ENCODE measurements around the gene NMU. TPM values are rescaled to one million over a fixed set of nuclear protein-coding genes. Genes with fewer than 3 reads are reported as not detected.

NMU gene
- total RNA-seq, 2 experiments from 2014 or later, result 0.30 TPM; not detected in 1

DNA sequence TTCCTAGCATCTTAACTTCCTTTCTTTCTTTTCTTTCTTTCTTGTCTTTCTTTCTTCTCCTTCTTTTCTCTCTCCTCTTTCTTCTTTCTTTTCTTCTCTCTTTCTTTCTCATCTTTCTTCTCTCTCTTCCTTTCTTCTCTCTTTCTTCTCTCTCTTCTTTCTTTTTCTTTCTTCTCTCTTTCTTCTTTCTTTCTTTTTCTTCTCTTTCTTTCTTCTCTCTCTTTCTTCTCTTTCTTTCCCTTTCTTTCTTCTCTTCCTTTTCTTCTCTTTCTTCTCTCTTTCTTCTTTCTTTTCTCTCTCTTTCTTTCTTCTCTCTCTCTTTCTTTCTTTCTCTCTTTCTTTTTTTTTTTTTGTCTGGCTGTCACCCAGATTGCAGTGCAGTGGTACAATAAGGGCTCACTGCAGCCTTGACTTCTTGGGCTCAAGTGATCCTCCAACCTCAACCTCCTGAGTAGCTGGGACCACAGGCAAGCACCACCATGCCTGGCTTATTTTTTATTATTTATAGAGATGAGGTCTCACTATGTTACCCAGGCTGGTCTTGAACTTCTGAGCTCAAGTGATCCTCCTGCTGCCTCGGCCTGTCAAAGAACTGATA lies 17.5 kb downstream of the NMU start:
- Mint-ChIP-seq H3K9me3 (ENCODE audit: low read depth) (no peaks in the 10 kb centered on the region), H3K27ac (no peak overlapping the region), H3K27me3 (peaks cover 5% of the 10 kb centered on the region), H3K36me3 (ENCODE audit: low read depth) (no peaks in the 10 kb centered on the region), H3K4me3 (no peak overlapping the region), H3K4me1 (no peaks in the 10 kb centered on the region)
- no peak for ATAC-seq
- POLR2A ChIA-PET, result no interaction called here
- intact Hi-C loops (cut with DNase I, micrococcal nuclease), result no loop called here
- CTCF ChIA-PET, result interaction anchor here (0.7 kb wide), 1 partner anchor 17 kb away, joined by 3 read pairs; no protein-coding TSS in a partner anchor
- no peak for DNase-seq

DNA sequence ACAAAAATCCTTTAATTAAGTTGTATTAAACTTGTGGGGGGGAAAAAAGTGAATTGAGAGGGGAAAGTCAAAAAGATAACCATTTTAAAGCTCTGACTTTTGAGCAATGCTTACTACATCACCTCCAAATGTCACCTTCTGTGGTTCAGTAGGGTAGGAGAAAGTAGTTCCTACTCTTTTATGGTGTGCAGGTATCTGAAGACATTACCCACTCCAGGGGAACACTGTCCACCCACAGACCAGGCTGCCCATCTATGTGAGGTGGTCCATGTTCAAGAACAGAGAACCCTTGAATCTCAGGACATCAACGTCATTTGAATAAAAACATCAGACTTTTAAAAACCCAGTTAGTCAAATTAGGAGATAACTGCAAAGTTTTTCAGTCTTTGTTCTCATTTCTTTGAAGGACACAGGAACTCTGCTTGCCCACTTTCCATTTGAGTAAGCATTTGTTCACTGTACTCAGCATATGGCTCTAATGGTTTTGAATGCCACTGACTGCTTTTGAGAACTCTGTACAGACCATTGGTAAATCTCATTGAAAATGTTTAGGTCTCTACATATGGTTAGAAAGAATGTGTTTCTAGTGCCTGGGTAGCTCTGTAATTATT lies 18.4 kb downstream of the NMU start:
- peaks cover 5% of the 10 kb centered on the region for H3K27me3 Mint-ChIP-seq
- DNase-seq, result no peak
- no peaks in the 10 kb centered on the region for H3K9me3 Mint-ChIP-seq (ENCODE audit: low read depth)
- H3K4me1 Mint-ChIP-seq, result no peaks in the 10 kb centered on the region
- CTCF ChIA-PET, result interaction anchor here (0.7 kb wide), 1 partner anchor 17 kb away, joined by 3 read pairs; no protein-coding TSS in a partner anchor
- H3K27ac Mint-ChIP-seq, result no peak overlapping the region
- intact Hi-C loops (cut with DNase I, micrococcal nuclease), result no loop called here
- POLR2A ChIA-PET, result no interaction called here
- no peaks in the 10 kb centered on the region for H3K36me3 Mint-ChIP-seq (ENCODE audit: low read depth)
- ATAC-seq, result no peak
- no peak overlapping the region for H3K4me3 Mint-ChIP-seq

DNA sequence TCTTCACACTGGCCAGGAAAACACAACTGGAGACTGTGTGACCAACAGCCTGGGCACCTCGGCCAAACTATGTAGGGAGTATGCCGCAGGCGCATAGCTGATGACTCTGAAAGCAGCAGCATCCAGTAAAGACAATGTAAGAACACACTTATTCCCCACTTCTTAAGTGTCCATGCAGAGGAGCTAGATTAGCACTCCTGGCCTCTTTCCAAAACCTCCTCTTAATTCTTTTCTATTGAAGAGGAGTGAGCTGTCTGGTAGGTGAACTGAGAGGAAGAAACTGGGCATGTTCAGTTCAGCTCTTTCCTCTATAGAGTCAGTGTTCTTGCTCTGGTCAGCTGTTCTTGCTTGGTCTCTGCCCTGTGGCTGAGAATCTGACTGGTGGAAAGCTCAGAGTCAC lies 21.1 kb downstream of the NMU start:
- DNase-seq (no peak), ATAC-seq (no peak)
- Mint-ChIP-seq H3K36me3 (ENCODE audit: low read depth) (no peaks in the 10 kb centered on the region), H3K4me3 (no peak overlapping the region), H3K27ac (no peak overlapping the region), H3K27me3 (peaks cover 5% of the 10 kb centered on the region), H3K9me3 (ENCODE audit: low read depth) (no peaks in the 10 kb centered on the region), H3K4me1 (no peaks in the 10 kb centered on the region)
- intact Hi-C loops (cut with DNase I, micrococcal nuclease), result no loop called here
- POLR2A ChIA-PET, result no interaction called here
- CTCF ChIA-PET, result no interaction called here

GRCh38 chr4:55613621-55614020 lies 22.5 kb downstream of the NMU start:
- Mint-ChIP-seq H3K4me1 (no peaks in the 10 kb centered on the region), H3K36me3 (ENCODE audit: low read depth) (no peaks in the 10 kb centered on the region), H3K27ac (no peak overlapping the region), H3K9me3 (ENCODE audit: low read depth) (no peaks in the 10 kb centered on the region), H3K4me3 (no peak overlapping the region), H3K27me3 (peaks cover 4% of the 10 kb centered on the region)
- intact Hi-C loops (cut with DNase I, micrococcal nuclease), result no loop called here
- DNase-seq (no peak), ATAC-seq (no peak)
- ChIA-PET CTCF (no interaction called here), POLR2A (no interaction called here)

GRCh38 chr4:55612341-55612740 lies 23.8 kb downstream of the NMU start:
- CTCF ChIA-PET, result interaction anchor here (0.6 kb wide), 1 partner anchor 1998 kb away, joined by 3 read pairs; no protein-coding TSS in a partner anchor
- no peak for ATAC-seq
- Mint-ChIP-seq H3K9me3 (ENCODE audit: low read depth) (no peaks in the 10 kb centered on the region), H3K27me3 (no peaks in the 10 kb centered on the region), H3K36me3 (ENCODE audit: low read depth) (no peaks in the 10 kb centered on the region), H3K4me1 (no peaks in the 10 kb centered on the region), H3K27ac (no peak overlapping the region), H3K4me3 (no peak overlapping the region)
- POLR2A ChIA-PET, result no interaction called here
- intact Hi-C loops (cut with DNase I, micrococcal nuclease), result no loop called here
- no peak for DNase-seq

GRCh38 chr4:55611358-55612059 lies 24.6 kb downstream of the NMU start:
- H3K27me3 Mint-ChIP-seq, result no peaks in the 10 kb centered on the region
- POLR2A ChIA-PET, result no interaction called here
- CTCF ChIA-PET, result no interaction called here
- DNase-seq, result no peak
- H3K4me3 Mint-ChIP-seq, result no peak overlapping the region
- no peaks in the 10 kb centered on the region for H3K9me3 Mint-ChIP-seq (ENCODE audit: low read depth)
- H3K4me1 Mint-ChIP-seq, result no peaks in the 10 kb centered on the region
- no peaks in the 10 kb centered on the region for H3K36me3 Mint-ChIP-seq (ENCODE audit: low read depth)
- no peak overlapping the region for H3K27ac Mint-ChIP-seq
- no peak for ATAC-seq
- intact Hi-C loops (cut with DNase I, micrococcal nuclease), result no loop called here

DNA sequence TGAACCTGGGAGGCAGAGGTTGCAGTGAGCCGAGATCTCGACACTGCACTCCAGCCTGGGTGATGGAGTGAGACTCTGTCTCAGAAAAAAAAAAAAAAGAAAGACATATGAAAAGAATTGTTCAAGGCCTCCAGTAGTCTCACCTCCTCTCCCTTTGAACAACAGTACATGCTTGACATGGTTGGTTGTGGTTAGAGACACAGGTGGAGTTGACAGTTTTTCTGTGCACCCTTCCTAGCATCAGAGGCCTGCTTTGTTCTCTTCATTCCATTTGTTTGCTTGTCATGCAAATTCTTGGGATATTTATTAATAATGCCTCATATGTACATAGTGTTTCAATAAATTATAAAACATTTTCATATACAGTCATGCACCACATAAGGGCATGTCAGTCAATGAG lies 25.7 kb downstream of the NMU start:
- ChIA-PET CTCF (no interaction called here), POLR2A (no interaction called here)
- Mint-ChIP-seq H3K9me3 (ENCODE audit: low read depth) (no peaks in the 10 kb centered on the region), H3K4me3 (no peak overlapping the region), H3K27ac (no peak overlapping the region), H3K4me1 (no peaks in the 10 kb centered on the region), H3K36me3 (ENCODE audit: low read depth) (no peaks in the 10 kb centered on the region), H3K27me3 (no peaks in the 10 kb centered on the region)
- DNase-seq, result no peak
- intact Hi-C loops (cut with DNase I, micrococcal nuclease), result no loop called here
- ATAC-seq, result no peak

DNA sequence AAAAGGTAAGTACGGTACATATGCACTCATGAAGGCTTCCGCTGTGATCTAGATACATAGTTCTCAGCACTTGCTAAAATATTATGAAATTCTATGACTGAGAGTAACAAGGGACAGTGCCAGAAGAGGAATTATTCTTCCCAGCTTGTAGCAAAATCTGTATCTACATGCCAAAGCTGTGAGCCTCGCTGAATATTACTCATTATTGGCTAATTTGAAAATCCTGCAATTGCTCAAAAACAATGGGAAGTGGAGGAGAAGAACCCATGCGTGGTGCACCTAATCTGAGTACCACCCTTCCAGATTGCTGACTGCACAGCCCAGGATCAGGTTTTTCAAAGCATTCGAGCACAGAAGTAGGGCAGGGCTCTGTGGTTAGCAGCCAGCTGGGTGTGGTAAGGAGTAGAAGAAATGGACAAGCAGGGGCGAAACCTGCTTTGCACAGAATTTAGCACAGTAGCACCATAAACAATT lies 26.7 kb downstream of the NMU start:
- ATAC-seq (no peak), DNase-seq (no peak)
- intact Hi-C loops (cut with DNase I, micrococcal nuclease), result no loop called here
- Mint-ChIP-seq H3K27me3 (peaks cover 3% of the 10 kb centered on the region), H3K27ac (no peak overlapping the region), H3K9me3 (ENCODE audit: low read depth) (no peaks in the 10 kb centered on the region), H3K4me3 (no peak overlapping the region), H3K4me1 (no peaks in the 10 kb centered on the region), H3K36me3 (ENCODE audit: low read depth) (no peaks in the 10 kb centered on the region)
- CTCF ChIA-PET, result interaction anchor here (1.3 kb wide), 1 partner anchor 13 kb away, joined by 3 read pairs; no protein-coding TSS in a partner anchor
- POLR2A ChIA-PET, result no interaction called here

DNA sequence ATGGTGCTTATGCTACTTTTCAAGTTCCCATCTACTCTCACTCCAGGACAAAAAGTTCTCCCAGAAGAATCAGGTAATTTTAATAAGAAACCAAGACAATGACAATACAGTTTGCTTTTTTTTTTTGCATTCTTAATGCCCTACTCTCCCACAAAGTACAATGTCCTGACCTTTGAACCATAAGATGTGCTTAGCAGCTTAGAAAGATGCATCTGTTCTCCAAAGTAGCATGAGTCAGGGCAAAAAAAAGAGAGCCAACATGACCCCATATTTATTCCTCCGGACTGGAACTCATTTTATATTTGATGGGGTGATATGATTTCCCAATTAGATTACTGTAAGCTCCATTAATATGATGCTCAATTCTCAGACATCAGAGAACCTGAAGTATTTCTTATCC lies 27.5 kb downstream of the NMU start:
- intact Hi-C loops (cut with DNase I, micrococcal nuclease), result no loop called here
- Mint-ChIP-seq H3K9me3 (ENCODE audit: low read depth) (no peaks in the 10 kb centered on the region), H3K36me3 (ENCODE audit: low read depth) (no peaks in the 10 kb centered on the region), H3K27me3 (peaks cover 3% of the 10 kb centered on the region), H3K27ac (no peak overlapping the region), H3K4me3 (no peak overlapping the region), H3K4me1 (no peaks in the 10 kb centered on the region)
- ChIA-PET POLR2A (no interaction called here), CTCF (interaction anchor here (1.3 kb wide), 1 partner anchor 12 kb away, joined by 3 read pairs; no protein-coding TSS in a partner anchor)
- DNase-seq (no peak), ATAC-seq (no peak)

- H3K4me1 Mint-ChIP-seq, result no peaks in the 10 kb centered on the region
Observed at GRCh38 chr4:55604996-55605395, 31.1 kb downstream of the NMU start.

GRCh38 chr4:55600640-55601039 lies 35.5 kb downstream of the NMU start:
- ChIA-PET CTCF (no interaction called here), POLR2A (no interaction called here)
- ATAC-seq, result no peak
- peaks cover 3% of the 10 kb centered on the region for H3K27me3 Mint-ChIP-seq
- intact Hi-C loops (cut with DNase I, micrococcal nuclease), result no loop called here
- no peak overlapping the region for H3K4me3 Mint-ChIP-seq
- DNase-seq, result no peak
- H3K9me3 Mint-ChIP-seq (ENCODE audit: low read depth), result no peaks in the 10 kb centered on the region
- no peaks in the 10 kb centered on the region for H3K4me1 Mint-ChIP-seq
- no peak overlapping the region for H3K27ac Mint-ChIP-seq
- no peaks in the 10 kb centered on the region for H3K36me3 Mint-ChIP-seq (ENCODE audit: low read depth)

More at GRCh38 chr4:55604996-55605395, 31.1 kb downstream of the NMU start:
- no peaks in the 10 kb centered on the region for H3K9me3 Mint-ChIP-seq (ENCODE audit: low read depth)
- no peak overlapping the region for H3K4me3 Mint-ChIP-seq
- CTCF ChIA-PET, result interaction anchor here (0.5 kb wide), 1 partner anchor 52 kb away, joined by 3 read pairs; no protein-coding TSS in a partner anchor
- intact Hi-C loops (cut with DNase I, micrococcal nuclease), result no loop called here
- H3K27ac Mint-ChIP-seq, result no peak overlapping the region
- DNase-seq, result no peak
- H3K27me3 Mint-ChIP-seq, result peaks cover 3% of the 10 kb centered on the region
- no peaks in the 10 kb centered on the region for H3K36me3 Mint-ChIP-seq (ENCODE audit: low read depth)
- POLR2A ChIA-PET, result no interaction called here
- no peak for ATAC-seq

- Mint-ChIP-seq H3K27ac (no peak overlapping the region), H3K27me3 (no peaks in the 10 kb centered on the region), H3K9me3 (ENCODE audit: low read depth) (no peaks in the 10 kb centered on the region), H3K4me1 (no peaks in the 10 kb centered on the region), H3K4me3 (no peak overlapping the region), H3K36me3 (ENCODE audit: low read depth) (no peaks in the 10 kb centered on the region)
- ChIA-PET POLR2A (no interaction called here), CTCF (no interaction called here)
- no peak for DNase-seq
- no peak for ATAC-seq
- intact Hi-C loops (cut with DNase I, micrococcal nuclease), result no loop called here
Observed at GRCh38 chr4:55598641-55599040, 37.5 kb downstream of the NMU start.
